Nephron (organoid): ENCODE measurements around the gene CASK.

Experiments
- H3K27ac Mint-ChIP-seq, 3 experiments: 2 replicates each; pipeline ENCODE4 v1.8.0; 2020; ENCODE audit warnings: mixed read lengths in 3 of 3, mild to moderate bottlenecking in 2 of 3, moderate library complexity in 1 of 3
- H3K27me3 Mint-ChIP-seq: 2 replicates; pipeline ENCODE4 v1.8.0; 2021; ENCODE audit warnings: low read depth, mild to moderate bottlenecking, moderate library complexity, mixed read lengths
- H3K36me3 Mint-ChIP-seq: 2 replicates; pipeline ENCODE4 v1.8.0; 2020; ENCODE audit warnings: low read depth, mixed read lengths
- H3K4me1 Mint-ChIP-seq: 2 replicates; pipeline ENCODE4 v1.8.0; 2020; ENCODE audit warnings: mixed read lengths
- H3K4me3 Mint-ChIP-seq, 3 experiments: 2 replicates each; pipeline ENCODE4 v1.8.0; 2020; ENCODE audit warnings: mild to moderate bottlenecking in 3 of 3, mixed read lengths in 3 of 3, moderate library complexity in 2 of 3
- H3K9me3 Mint-ChIP-seq: 2 replicates; pipeline ENCODE4 v1.8.0; 2020; ENCODE audit warnings: mixed read lengths
- TF ChIP-seq, protein P1 (sequence below), 3 experiments: fragments of 200-600 bp; sonication (generic); IDR thresholded peaks; one replicate each; pipeline ENCODE4 v1.5.0; 2021; ENCODE audit warnings: antibody characterized with exemption in 3 of 3; ENCODE audit not compliant: unreplicated experiment in 3 of 3

CASK gene

GRCh38 chrX:41796577-41796976 lies 126.8 kb downstream of the CASK start:
- H3K4me3 Mint-ChIP-seq = no peak overlapping the region
- H3K4me1 Mint-ChIP-seq = peaks cover 13% of the 10 kb centered on the region
- H3K27me3 Mint-ChIP-seq = no peaks in the 10 kb centered on the region
- no peak overlapping the region for H3K27ac Mint-ChIP-seq
- H3K36me3 Mint-ChIP-seq = peaks cover 9% of the 10 kb centered on the region
- TF ChIP-seq, protein P1, sequence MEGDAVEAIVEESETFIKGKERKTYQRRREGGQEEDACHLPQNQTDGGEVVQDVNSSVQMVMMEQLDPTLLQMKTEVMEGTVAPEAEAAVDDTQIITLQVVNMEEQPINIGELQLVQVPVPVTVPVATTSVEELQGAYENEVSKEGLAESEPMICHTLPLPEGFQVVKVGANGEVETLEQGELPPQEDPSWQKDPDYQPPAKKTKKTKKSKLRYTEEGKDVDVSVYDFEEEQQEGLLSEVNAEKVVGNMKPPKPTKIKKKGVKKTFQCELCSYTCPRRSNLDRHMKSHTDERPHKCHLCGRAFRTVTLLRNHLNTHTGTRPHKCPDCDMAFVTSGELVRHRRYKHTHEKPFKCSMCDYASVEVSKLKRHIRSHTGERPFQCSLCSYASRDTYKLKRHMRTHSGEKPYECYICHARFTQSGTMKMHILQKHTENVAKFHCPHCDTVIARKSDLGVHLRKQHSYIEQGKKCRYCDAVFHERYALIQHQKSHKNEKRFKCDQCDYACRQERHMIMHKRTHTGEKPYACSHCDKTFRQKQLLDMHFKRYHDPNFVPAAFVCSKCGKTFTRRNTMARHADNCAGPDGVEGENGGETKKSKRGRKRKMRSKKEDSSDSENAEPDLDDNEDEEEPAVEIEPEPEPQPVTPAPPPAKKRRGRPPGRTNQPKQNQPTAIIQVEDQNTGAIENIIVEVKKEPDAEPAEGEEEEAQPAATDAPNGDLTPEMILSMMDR (IDR thresholded peaks at IDR 0.05; ENCODE audit: unreplicated experiment in 3 of 3) = no peak
- peaks cover 10% of the 10 kb centered on the region for H3K9me3 Mint-ChIP-seq

- no peak overlapping the region for H3K27ac Mint-ChIP-seq
- H3K4me3 Mint-ChIP-seq = no peak overlapping the region
- TF ChIP-seq, protein P1 (IDR thresholded peaks at IDR 0.05; ENCODE audit: unreplicated experiment in 3 of 3) = no peak
Measured at GRCh38 chrX:41796046-41796445, 127.3 kb downstream of the CASK start.

DNA sequence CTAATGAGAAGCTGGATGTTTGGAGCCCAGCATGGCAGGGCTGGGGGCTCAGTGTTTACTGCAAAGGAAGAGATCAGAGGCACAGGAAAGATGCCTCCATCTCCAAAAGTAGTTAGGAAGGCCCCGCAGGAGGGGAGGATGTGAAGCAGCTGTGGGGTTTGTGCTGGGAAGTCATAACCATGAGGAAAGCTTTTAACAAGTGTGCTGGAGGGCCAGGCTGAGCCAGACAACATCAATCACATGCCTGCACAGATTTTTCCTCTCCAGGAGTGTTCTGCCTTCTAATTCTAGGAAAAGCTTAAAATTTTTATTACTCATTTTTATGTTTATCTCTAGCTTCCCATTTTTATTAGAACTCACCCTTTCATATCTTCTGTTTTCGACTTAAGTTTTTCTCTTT lies 134.0 kb downstream of the CASK start:
- no peaks in the 10 kb centered on the region for H3K9me3 Mint-ChIP-seq
- H3K4me1 Mint-ChIP-seq = peaks cover 9% of the 10 kb centered on the region
- H3K36me3 Mint-ChIP-seq = peaks cover 13% of the 10 kb centered on the region
- no peaks in the 10 kb centered on the region for H3K27me3 Mint-ChIP-seq
- peak overlapping the region in 1 of 3 experiments; percentile 7 for H3K27ac Mint-ChIP-seq
- no peak overlapping the region for H3K4me3 Mint-ChIP-seq
- TF ChIP-seq, protein P1 (IDR thresholded peaks at IDR 0.05; ENCODE audit: unreplicated experiment in 3 of 3) = no peak

More at GRCh38 chrX:41796046-41796445, 127.3 kb downstream of the CASK start:
- Mint-ChIP-seq H3K27me3 (no peaks in the 10 kb centered on the region), H3K36me3 (peaks cover 4% of the 10 kb centered on the region), H3K9me3 (peaks cover 7% of the 10 kb centered on the region), H3K4me1 (peaks cover 13% of the 10 kb centered on the region)

GRCh38 chrX:41785685-41786084 lies 137.7 kb downstream of the CASK start:
- Mint-ChIP-seq H3K4me3 (no peak overlapping the region), H3K27ac (peak overlapping the region in 1 of 3 experiments; percentile 31), H3K36me3 (peaks cover 18% of the 10 kb centered on the region), H3K27me3 (no peaks in the 10 kb centered on the region), H3K9me3 (no peaks in the 10 kb centered on the region), H3K4me1 (peaks cover 9% of the 10 kb centered on the region)
- TF ChIP-seq, protein P1 (IDR thresholded peaks at IDR 0.05; ENCODE audit: unreplicated experiment in 3 of 3) = no peak

- H3K4me3 Mint-ChIP-seq = no peak overlapping the region
- H3K27ac Mint-ChIP-seq = peak overlapping the region in 1 of 3 experiments; percentile 6
- H3K4me1 Mint-ChIP-seq = peaks cover 14% of the 10 kb centered on the region
- TF ChIP-seq, protein P1 (IDR thresholded peaks at IDR 0.05; ENCODE audit: unreplicated experiment in 3 of 3) = peak; percentile 67 to 77 (median 73)
- H3K9me3 Mint-ChIP-seq = peaks cover 3% of the 10 kb centered on the region
- H3K36me3 Mint-ChIP-seq = peaks cover 14% of the 10 kb centered on the region
- no peaks in the 10 kb centered on the region for H3K27me3 Mint-ChIP-seq
Measured at GRCh38 chrX:41781500-41781899, 141.9 kb downstream of the CASK start.

DNA sequence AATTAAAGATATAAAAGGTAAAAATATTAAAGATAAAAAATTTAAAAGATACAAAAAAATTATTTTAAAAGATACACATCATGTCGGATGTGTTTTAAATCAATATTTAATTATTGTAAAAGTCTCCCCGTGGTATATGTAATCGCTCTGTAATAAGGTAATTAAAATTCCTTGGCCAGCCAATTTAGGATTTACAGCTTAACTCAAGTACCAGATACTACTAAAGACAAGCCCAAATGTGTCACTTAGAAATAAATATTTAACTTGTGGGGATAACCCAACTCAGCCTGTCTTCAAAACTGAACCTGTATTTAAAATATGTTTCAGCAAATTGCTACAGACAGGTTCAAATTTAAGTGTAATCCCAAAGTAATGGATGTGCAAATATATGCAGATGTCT lies 143.4 kb downstream of the CASK start:
- H3K27ac Mint-ChIP-seq = no peak overlapping the region
- TF ChIP-seq, protein P1 (IDR thresholded peaks at IDR 0.05; ENCODE audit: unreplicated experiment in 3 of 3) = no peak
- peaks cover 3% of the 10 kb centered on the region for H3K9me3 Mint-ChIP-seq
- no peak overlapping the region for H3K4me3 Mint-ChIP-seq
- peaks cover 10% of the 10 kb centered on the region for H3K36me3 Mint-ChIP-seq
- peaks cover 14% of the 10 kb centered on the region for H3K4me1 Mint-ChIP-seq
- H3K27me3 Mint-ChIP-seq = no peaks in the 10 kb centered on the region
